Measurements from ENCODE around the gene PALD1. TPM values are rescaled to one million over a fixed set of nuclear protein-coding genes. Genes with fewer than 3 reads are reported as not detected.

The PALD1 gene
- total RNA-seq, 4 donors from 2014 or later, result 5.4 to 10.9 (median 9.2) TPM

- Histone ChIP-seq H3K27me3 (no peaks in the 10 kb centered on the region), H3K4me1 (no peaks in the 10 kb centered on the region), H3K9me3 (peaks cover 0 to 15% (median 5%) of the 10 kb centered on the region in 4 donors), H3K36me3 (no peaks in the 10 kb centered on the region), H3K4me3 (no peak overlapping the region), H3K27ac (no peak overlapping the region)
- WGBS, 2 donors, result 87 to 94% methylated on average over 2 of the region's 2 CpGs
- TF ChIP-seq EP300 (IDR thresholded peaks at IDR 0.05), result no peak
- no peak for DNase-seq (ENCODE audit: low spot score in 2 of 2)
Observed at GRCh38 chr10:70615211-70615610, 136.6 kb downstream of the PALD1 start.

DNA sequence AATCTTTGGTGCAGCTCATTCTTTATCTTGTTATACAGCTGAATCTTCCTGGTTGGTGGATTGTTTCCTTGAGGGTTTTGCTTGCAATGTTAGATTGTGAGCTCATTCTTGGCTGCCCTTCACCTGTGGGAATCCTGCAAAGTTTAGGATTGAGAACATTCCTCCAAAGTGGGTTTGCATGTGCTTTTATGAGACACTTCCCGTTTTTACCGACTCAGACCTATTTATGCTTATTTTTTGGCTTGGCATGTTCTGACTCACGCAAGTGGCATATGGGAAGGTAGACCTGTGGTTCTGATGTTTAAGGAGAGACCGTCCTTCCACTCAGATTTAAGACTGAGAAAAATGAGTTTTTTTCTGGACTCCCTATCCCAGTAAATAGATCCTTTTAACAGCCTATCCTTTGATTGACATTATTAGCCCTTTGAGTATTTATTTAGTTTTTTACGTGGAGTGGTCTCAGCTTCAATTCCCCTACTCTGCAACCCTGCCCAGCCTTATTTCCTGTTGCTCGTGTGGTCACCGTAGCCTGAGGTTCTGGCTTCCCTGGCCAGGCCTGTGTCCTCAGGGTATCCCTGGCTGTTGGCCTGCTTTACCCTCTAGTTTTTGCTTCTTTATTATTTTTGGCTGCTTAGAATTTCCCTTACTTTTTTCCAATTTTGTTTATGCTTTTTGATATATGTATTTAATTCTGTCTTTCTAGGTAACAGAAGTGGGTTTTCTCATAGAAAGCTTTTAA, 137.4 kb downstream of the PALD1 start:
- Histone ChIP-seq H3K36me3 (no peaks in the 10 kb centered on the region), H3K4me3 (no peak overlapping the region), H3K27ac (no peak overlapping the region), H3K27me3 (no peaks in the 10 kb centered on the region), H3K4me1 (no peaks in the 10 kb centered on the region), H3K9me3 (peaks cover 0 to 23% (median 7%) of the 10 kb centered on the region in 4 donors)
- 53 to 55% methylated on average over 7 of the region's 7 CpGs for WGBS, 2 donors
- no peak for DNase-seq (ENCODE audit: low spot score in 2 of 2)
- no peak for TF ChIP-seq EP300 (IDR thresholded peaks at IDR 0.05)
- TF ChIP-seq POLR2A (IDR thresholded peaks at IDR 0.05), result no peak
- no peak for TF ChIP-seq CTCF (IDR thresholded peaks at IDR 0.05)

DNA sequence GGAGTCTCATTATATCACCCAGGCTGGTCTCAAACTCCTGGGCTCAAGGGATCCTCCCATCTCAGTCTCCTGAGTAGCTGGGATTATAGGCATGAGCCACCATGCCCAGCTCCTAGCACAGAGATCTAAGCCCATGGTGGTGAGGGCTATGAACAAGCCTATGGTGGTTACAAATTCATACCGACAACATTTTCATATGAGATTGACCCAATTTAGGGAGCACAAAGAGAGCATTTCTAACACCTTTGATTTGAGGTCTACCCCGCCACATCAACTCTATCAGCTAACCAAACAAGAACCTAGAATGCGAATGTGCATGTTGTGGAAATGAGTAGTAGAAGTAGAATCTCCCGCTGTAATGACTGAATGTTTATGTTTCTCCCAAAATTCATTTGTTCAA, 138.2 kb downstream of the PALD1 start:
- H3K4me1 ChIP-seq, result no peaks in the 10 kb centered on the region
- no peaks in the 10 kb centered on the region for H3K36me3 ChIP-seq
- H3K9me3 ChIP-seq, result peaks cover 0 to 23% (median 7%) of the 10 kb centered on the region in 4 donors
- no peak for TF ChIP-seq POLR2A (IDR thresholded peaks at IDR 0.05)
- TF ChIP-seq CTCF (IDR thresholded peaks at IDR 0.05), result no peak
- TF ChIP-seq EP300 (IDR thresholded peaks at IDR 0.05), result no peak
- no peak overlapping the region for H3K4me3 ChIP-seq
- no peak overlapping the region for H3K27ac ChIP-seq
- no peaks in the 10 kb centered on the region for H3K27me3 ChIP-seq
- 97 to 100% methylated on average over 4 of the region's 4 CpGs for WGBS, 2 donors
- no peak for DNase-seq (ENCODE audit: low spot score in 2 of 2)

Other genes with a start within 250 kb of the PALD1 start
- 100 to 1,000 TPM; 147 to 169 (median 150) TPM for gene PPA1, start 245.3 kb upstream of the PALD1 start, total RNA-seq
- 1 to 10 TPM; 1.8 to 5.7 (median 4.4) TPM for gene NPFFR1, start 194.8 kb upstream of the PALD1 start, total RNA-seq
- 10 to 100 TPM in 1 of 4 donors, 1 to 10 TPM in 3; 4.4 to 11.1 (median 8.6) TPM for gene LRRC20, start 96.1 kb upstream of the PALD1 start, total RNA-seq
- gene EIF4EBP2, start 74.6 kb upstream of the PALD1 start, total RNA-seq, result 10 to 100 TPM; 68.4 to 87.9 (median 77.2) TPM
- gene NODAL, start 37.1 kb upstream of the PALD1 start, total RNA-seq, result not detected
- gene PRF1, start 124.0 kb downstream of the PALD1 start, total RNA-seq, result 1 to 10 TPM in 3 of 4 donors, under 1 TPM in 1; 0.87 to 6.6 (median 3.7) TPM
- gene ADAMTS14, start 193.7 kb downstream of the PALD1 start, total RNA-seq, result 10 to 100 TPM in 1 of 4 donors, 1 to 10 TPM in 3; 4.2 to 12.1 (median 7.4) TPM

All from tibial nerve (tissue), 4 donors.